Stimulated activated naive B cell treated with anti-CD40 and anti-IgM and Interleukin-4, amounts not matched to agents 10 μg/mL and 1 μg/mL and 100 μg/mL, for 72 hours (primary cell): ENCODE results near the gene FBXO24.

Source experiments
- ATAC-seq, 2 donors: fragments of 150-1000 bp; cut with Tn5 transposase; replicated peaks; 2 replicates each; pipeline ENCODE4 v1.10.0; 2021; ENCODE audit warnings: moderate library complexity in 1 of 2
- DNase-seq: peaks from one replicate; pipeline ENCODE4 v3.0.0; 2021
- H3K27ac Mint-ChIP-seq: one replicate; pipeline ENCODE4 v1.8.0; 2022; ENCODE audit warnings: mild to moderate bottlenecking, mixed read lengths
- H3K27me3 Mint-ChIP-seq, 2 donors: one replicate each; pipeline ENCODE4 v1.8.0; 2022; ENCODE audit warnings: mixed read lengths in 2 of 2
- H3K36me3 Mint-ChIP-seq, 2 donors: one replicate each; pipeline ENCODE4 v1.8.0; 2022; ENCODE audit warnings: mixed read lengths in 2 of 2, mild to moderate bottlenecking in 1 of 2
- H3K4me1 Mint-ChIP-seq, 2 donors: one replicate each; pipeline ENCODE4 v1.8.0; 2022; ENCODE audit warnings: mixed read lengths in 2 of 2, mild to moderate bottlenecking in 1 of 2
- H3K4me3 Mint-ChIP-seq, 2 donors: one replicate each; pipeline ENCODE4 v1.8.0; 2022; ENCODE audit warnings: mild to moderate bottlenecking in 2 of 2, mixed read lengths in 2 of 2, moderate library complexity in 1 of 2
- H3K9me3 Mint-ChIP-seq, 2 donors: one replicate each; pipeline ENCODE4 v1.8.0; 2022; ENCODE audit warnings: mixed read lengths in 2 of 2, mild to moderate bottlenecking in 1 of 2

Gene FBXO24

DNA sequence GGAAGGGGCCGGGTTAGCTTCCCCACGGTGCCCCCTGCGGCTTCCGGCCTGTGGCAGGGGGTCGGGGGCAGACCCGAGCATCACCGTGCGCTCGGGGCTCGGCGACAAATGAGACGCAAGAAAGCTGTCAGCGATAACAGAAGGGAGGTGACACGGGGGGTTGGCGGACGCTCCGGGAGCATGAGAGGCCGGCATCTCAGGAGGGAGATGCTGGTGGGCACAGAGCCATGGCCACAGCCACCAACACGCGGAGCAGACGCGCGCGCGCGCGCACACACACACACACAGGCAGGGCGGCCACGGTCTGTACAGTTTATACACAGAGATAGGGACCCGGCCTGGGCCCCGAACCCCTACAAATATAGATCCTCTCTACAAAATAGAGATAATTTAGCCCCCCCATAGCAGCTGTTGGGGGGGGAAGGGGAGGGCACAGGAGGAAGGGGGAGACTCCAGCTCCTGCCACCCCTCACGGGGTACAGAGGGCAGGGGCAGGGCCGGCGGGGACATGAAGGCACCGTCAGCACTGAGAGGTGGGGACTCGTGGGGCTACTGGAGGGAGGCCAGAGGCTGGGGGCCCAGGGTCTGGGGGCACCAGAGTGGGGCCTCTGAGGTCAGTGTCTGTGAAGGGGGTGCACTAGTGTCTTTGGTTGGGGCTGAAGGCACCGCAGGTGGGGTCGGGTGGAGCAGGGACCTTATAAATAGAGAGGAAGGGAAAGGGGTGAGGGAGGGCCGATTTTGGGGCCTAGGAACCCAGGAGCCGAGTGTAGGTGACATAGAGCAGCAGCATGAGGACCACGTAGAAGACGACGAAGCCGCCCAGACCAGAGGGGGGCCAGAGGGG lies 11.5 kb upstream of the FBXO24 start:
- Mint-ChIP-seq H3K27ac (no peak overlapping the region), H3K9me3 (no peaks in the 10 kb centered on the region), H3K27me3 (peaks cover 0 to 5% of the 10 kb centered on the region in 2 donors), H3K4me3 (no peak overlapping the region), H3K36me3 (peaks cover 61 to 65% of the 10 kb centered on the region in 2 donors), H3K4me1 (peaks cover 8 to 23% of the 10 kb centered on the region in 2 donors)
- no peak for DNase-seq
- no peak for ATAC-seq

DNA sequence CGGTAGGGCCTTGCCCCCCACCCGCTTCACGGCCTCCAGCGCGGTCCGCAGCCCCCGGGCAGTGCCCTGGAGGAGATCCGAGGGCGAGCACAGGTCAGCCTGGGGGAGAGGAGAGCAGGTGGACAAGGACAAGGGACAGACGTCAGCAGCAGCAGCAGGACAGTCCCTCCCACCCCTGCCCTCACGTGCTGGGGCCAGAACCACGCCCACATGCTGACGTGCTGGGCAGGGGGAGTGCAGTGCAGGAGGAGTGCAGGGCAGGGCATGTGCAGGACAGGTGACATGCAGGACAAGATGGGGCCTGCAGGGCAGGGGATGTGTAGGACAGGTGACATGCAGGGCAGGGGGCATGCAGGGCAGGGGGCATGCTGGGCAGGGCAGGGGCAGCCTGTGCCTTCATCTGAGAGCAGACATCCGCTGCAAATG lies 10.9 kb upstream of the FBXO24 start:
- Mint-ChIP-seq H3K4me3 (no peak overlapping the region), H3K36me3 (peaks cover 61 to 67% of the 10 kb centered on the region in 2 donors), H3K27ac (no peak overlapping the region), H3K9me3 (no peaks in the 10 kb centered on the region), H3K27me3 (peaks cover 0 to 5% of the 10 kb centered on the region in 2 donors), H3K4me1 (peaks cover 8 to 18% of the 10 kb centered on the region in 2 donors)
- ATAC-seq, result no peak
- DNase-seq, result no peak

- Mint-ChIP-seq H3K27ac (no peak overlapping the region), H3K9me3 (no peaks in the 10 kb centered on the region), H3K4me3 (no peak overlapping the region)
Observed at GRCh38 chr7:100575746-100576383, 10.3 kb upstream of the FBXO24 start.

GRCh38 chr7:100576384-100576993 lies 9.6 kb upstream of the FBXO24 start:
- H3K9me3 Mint-ChIP-seq, result no peaks in the 10 kb centered on the region
- H3K4me1 Mint-ChIP-seq, result peaks cover 8 to 9% of the 10 kb centered on the region in 2 donors
- H3K36me3 Mint-ChIP-seq, result peaks cover 61 to 67% of the 10 kb centered on the region in 2 donors
- H3K27ac Mint-ChIP-seq, result peak overlapping the region; percentile 59
- no peak for ATAC-seq
- H3K4me3 Mint-ChIP-seq, result no peak overlapping the region
- DNase-seq, result no peak
- H3K27me3 Mint-ChIP-seq, result peaks cover 0 to 5% of the 10 kb centered on the region in 2 donors

More at GRCh38 chr7:100575746-100576383, 10.3 kb upstream of the FBXO24 start:
- ATAC-seq (no peak), DNase-seq (no peak)
- peaks cover 0 to 5% of the 10 kb centered on the region in 2 donors for H3K27me3 Mint-ChIP-seq
- peaks cover 61 to 67% of the 10 kb centered on the region in 2 donors for H3K36me3 Mint-ChIP-seq
- H3K4me1 Mint-ChIP-seq, result peaks cover 8 to 11% of the 10 kb centered on the region in 2 donors

GRCh38 chr7:100577103-100577502 lies 9.0 kb upstream of the FBXO24 start:
- Mint-ChIP-seq H3K36me3 (peaks cover 61 to 62% of the 10 kb centered on the region in 2 donors), H3K4me1 (peaks cover 4% of the 10 kb centered on the region in 2 donors), H3K9me3 (no peaks in the 10 kb centered on the region), H3K4me3 (no peak overlapping the region), H3K27ac (no peak overlapping the region), H3K27me3 (peaks cover 0 to under 1% of the 10 kb centered on the region in 2 donors)
- DNase-seq (no peak), ATAC-seq (no peak)

DNA sequence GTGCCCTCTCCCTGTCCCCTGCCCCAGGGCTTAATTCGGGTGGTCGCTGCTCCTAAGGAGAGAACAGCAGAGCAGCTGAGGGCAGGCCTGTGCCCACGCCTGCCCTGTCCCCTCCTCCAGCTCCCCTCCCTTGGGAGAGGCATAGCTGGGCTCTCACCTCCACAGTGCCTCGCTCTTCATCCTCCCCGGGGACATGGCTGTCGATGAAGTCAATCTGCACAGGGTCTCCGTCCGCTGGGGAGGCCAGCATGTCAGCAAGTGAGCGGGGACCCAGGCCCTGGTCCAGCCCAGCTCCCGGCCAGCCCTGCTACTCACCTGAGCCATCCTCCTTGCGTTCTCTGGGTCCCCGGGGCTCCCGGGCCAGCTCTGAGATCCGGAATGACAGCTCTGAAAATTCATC lies 8.6 kb upstream of the FBXO24 start:
- DNase-seq (no peak), ATAC-seq (no peak)
- Mint-ChIP-seq H3K27me3 (no peaks in the 10 kb centered on the region), H3K27ac (peak overlapping the region; percentile 38), H3K4me1 (peaks cover 3 to 6% of the 10 kb centered on the region in 2 donors), H3K9me3 (no peaks in the 10 kb centered on the region), H3K4me3 (no peak overlapping the region), H3K36me3 (peaks cover 58 to 61% of the 10 kb centered on the region in 2 donors)

GRCh38 chr7:100578246-100579183 lies 7.6 kb upstream of the FBXO24 start:
- H3K27ac Mint-ChIP-seq, result peak overlapping the region; percentile 43
- H3K9me3 Mint-ChIP-seq, result no peaks in the 10 kb centered on the region

DNA sequence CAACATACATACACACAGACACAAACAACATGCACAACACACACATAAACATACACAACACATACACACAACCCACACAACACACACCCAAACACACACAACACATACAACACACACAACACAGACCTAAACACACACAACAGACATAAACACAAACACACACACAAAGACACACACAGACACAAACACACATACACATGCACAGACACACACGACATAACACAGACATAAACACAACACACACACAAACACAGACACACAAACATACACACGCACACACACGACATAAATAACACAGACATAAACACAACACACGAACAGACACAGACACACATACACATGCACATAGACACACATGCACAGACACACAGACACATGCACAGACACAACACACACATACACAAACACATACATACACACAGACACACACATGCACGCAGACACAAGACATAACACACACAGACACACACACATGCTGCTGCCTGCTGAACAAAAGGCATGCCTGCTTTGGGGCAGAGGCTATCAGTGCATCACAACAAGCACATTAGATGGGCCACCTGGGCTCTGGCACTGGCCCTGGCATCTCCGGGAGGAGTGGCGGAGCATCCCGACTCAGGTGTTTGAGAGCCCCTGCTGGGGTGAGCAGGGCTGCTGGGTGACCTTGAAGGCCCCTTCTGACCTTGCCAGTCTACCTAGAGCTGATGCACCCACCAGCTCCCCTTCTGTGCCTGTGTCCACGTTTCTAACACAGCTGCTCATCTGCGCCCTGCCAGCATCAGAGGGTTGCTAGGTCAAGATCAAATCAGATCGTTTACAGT lies 5.5 kb upstream of the FBXO24 start:
- ATAC-seq, result no peak
- Mint-ChIP-seq H3K4me3 (no peak overlapping the region), H3K4me1 (peaks cover 27 to 34% of the 10 kb centered on the region in 2 donors), H3K27me3 (no peaks in the 10 kb centered on the region), H3K27ac (no peak overlapping the region), H3K9me3 (no peaks in the 10 kb centered on the region), H3K36me3 (peaks cover 37 to 48% of the 10 kb centered on the region in 2 donors)
- DNase-seq, result no peak

More at GRCh38 chr7:100578246-100579183, 7.6 kb upstream of the FBXO24 start:
- H3K27me3 Mint-ChIP-seq, result no peaks in the 10 kb centered on the region
- no peak overlapping the region for H3K4me3 Mint-ChIP-seq
- peaks cover 10 to 13% of the 10 kb centered on the region in 2 donors for H3K4me1 Mint-ChIP-seq
- H3K36me3 Mint-ChIP-seq, result peaks cover 50 to 56% of the 10 kb centered on the region in 2 donors
- DNase-seq, result no peak
- ATAC-seq, result no peak

GRCh38 chr7:100582041-100582579 lies 4.0 kb upstream of the FBXO24 start:
- peaks cover 24 to 34% of the 10 kb centered on the region in 2 donors for H3K36me3 Mint-ChIP-seq
- H3K9me3 Mint-ChIP-seq, result no peaks in the 10 kb centered on the region
- DNase-seq (no peak), ATAC-seq (no peak)
- no peaks in the 10 kb centered on the region for H3K27me3 Mint-ChIP-seq
- H3K27ac Mint-ChIP-seq, result no peak overlapping the region
- H3K4me1 Mint-ChIP-seq, result peaks cover 28 to 42% of the 10 kb centered on the region in 2 donors
- H3K4me3 Mint-ChIP-seq, result no peak overlapping the region

DNA sequence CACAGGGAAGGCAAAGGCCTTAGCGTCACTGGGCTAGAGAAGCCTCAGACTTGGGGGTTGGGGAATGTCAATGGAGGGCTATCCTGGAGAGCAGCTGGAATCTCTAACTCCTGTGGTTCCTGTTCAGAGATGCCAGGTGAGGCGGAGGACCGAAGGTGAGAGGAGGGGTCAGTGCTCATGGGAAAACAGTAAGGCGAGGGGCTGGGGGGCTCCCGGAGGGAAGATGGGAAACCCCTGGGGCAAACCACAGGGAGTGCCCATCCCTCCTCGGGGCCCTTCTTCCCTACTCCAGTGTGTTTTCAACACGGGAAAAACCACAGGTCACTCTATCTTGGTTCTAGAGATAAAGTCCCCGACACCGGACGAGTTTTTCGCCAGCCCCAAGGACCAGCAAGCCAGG lies 3.5 kb upstream of the FBXO24 start:
- Mint-ChIP-seq H3K27ac (peak overlapping the region; percentile 93), H3K27me3 (no peaks in the 10 kb centered on the region), H3K4me1 (peaks cover 28 to 45% of the 10 kb centered on the region in 2 donors), H3K4me3 (peak overlapping the region in 1 of 2 donors; percentile 22), H3K36me3 (peaks cover 21 to 31% of the 10 kb centered on the region in 2 donors), H3K9me3 (no peaks in the 10 kb centered on the region)
- no peak for ATAC-seq
- no peak for DNase-seq

DNA sequence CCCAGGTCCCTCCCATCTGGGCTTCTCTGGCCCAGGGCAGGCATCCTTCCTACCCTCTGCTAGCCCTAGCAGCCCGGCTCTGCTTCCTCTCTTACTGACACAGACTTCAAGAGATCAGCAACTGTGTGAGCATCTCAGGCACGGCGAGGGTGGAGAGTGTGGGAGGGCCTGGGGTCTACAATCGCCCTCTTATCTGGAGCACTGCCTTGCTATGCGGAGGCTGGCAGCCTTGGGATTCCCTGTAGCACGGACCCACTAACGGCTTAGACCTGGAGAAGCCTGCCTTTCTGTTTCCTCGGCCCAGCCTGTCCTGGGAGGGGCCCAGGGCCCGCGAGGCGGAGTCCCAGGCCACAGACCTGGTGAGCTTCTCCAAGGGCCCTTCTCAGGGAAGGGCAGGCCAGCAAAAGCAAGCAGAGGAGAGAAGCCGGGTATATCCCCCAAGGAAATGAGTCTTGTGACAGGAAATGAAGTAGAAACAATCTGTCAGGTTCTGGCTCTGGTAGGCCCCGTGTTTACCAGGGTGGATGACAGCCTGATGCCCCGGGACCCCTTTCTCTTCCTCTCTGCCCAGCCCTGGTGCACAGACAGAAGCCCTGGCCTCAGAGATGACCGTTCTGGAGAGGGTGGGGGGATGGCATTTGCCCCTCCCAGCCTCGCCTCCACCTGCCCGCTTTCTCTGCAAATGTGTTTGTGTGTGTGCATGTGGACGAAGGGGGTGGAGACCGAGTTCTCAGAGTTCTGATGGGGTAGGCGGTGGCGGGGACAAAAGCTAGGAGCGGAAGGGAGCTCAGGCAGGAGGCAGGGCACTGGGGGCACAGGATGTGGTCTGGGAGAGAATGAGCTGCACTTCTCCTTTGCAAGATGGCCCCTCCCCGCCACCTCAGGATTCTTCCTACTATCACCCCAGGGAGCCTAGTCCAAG lies 2.7 kb upstream of the FBXO24 start:
- H3K36me3 Mint-ChIP-seq, result peaks cover 14 to 23% of the 10 kb centered on the region in 2 donors
- H3K27ac Mint-ChIP-seq, result peak overlapping the region; percentile 93
- H3K4me3 Mint-ChIP-seq, result peak overlapping the region; percentile 94 to 98
- ATAC-seq (peak; percentile 16 to 17), DNase-seq (peak; percentile 56)
- H3K27me3 Mint-ChIP-seq, result no peaks in the 10 kb centered on the region
- no peaks in the 10 kb centered on the region for H3K9me3 Mint-ChIP-seq
- H3K4me1 Mint-ChIP-seq, result peaks cover 28 to 45% of the 10 kb centered on the region in 2 donors
